Fibroblast of lung (primary cell): ENCODE measurements around the gene CDC42SE1. TPM values are rescaled to one million over a fixed set of nuclear protein-coding genes. Genes with fewer than 3 reads are reported as not detected.

Experiments
- DNase-seq, 2 donors: peaks; one replicate each; pipeline versions ENCODE4 v3.0.0 to v3.0.0-alpha.2; 2010; ENCODE audit warnings: low read depth in 2 of 2
- H2AFZ ChIP-seq: 2 replicates; pipeline ENCODE4 v1.5.1; 2012; ENCODE audit warnings: low read length, control low read depth, inconsistent platforms
- H3K27ac ChIP-seq: 2 replicates; pipeline ENCODE4 v1.5.1; 2011; ENCODE audit warnings: low read length, control low read depth; ENCODE audit not compliant: insufficient read depth
- H3K27me3 ChIP-seq: 2 replicates; pipeline ENCODE4 v1.5.1; 2011; ENCODE audit warnings: mild to moderate bottlenecking, low read length; ENCODE audit not compliant: control insufficient read depth, insufficient read depth
- H3K36me3 ChIP-seq: 2 replicates; pipeline ENCODE4 v1.5.1; 2011; ENCODE audit warnings: low read length; ENCODE audit not compliant: control insufficient read depth, insufficient read depth
- H3K4me1 ChIP-seq: 2 replicates; pipeline ENCODE4 v1.5.1; 2011; ENCODE audit warnings: low read length; ENCODE audit not compliant: control insufficient read depth, insufficient read depth; ENCODE audit errors: extremely low read depth
- H3K4me2 ChIP-seq: 2 replicates; pipeline ENCODE4 v1.5.1; 2011; ENCODE audit warnings: low read length, control low read depth; ENCODE audit not compliant: insufficient read depth; ENCODE audit errors: extremely low read depth
- H3K4me3 ChIP-seq, 4 experiments: fragments of 200-600 bp in 1 of 4; sonication (generic) in 1 of 4; replicated peaks in 1 of 4; 2 replicates each; pipeline ENCODE4 v1.5.1; 2011 to 2016; ENCODE audit warnings: low read length in 4 of 4, low read depth in 3 of 4, mild to moderate bottlenecking in 3 of 4, control low read depth in 2 of 4, inconsistent platforms in 1 of 4, mixed read lengths in 1 of 4; ENCODE audit not compliant: insufficient read depth in 1 of 4; ENCODE audit errors: control extremely low read depth in 1 of 4
- H3K79me2 ChIP-seq: 2 replicates; pipeline ENCODE4 v1.5.1; 2012; ENCODE audit warnings: mild to moderate bottlenecking, low read length, inconsistent platforms; ENCODE audit not compliant: control insufficient read depth, insufficient read depth
- H3K9ac ChIP-seq: 2 replicates; pipeline ENCODE4 v1.5.1; 2011; ENCODE audit warnings: mild to moderate bottlenecking, low read length, control low read depth; ENCODE audit not compliant: insufficient read depth
- H3K9me3 ChIP-seq: 2 replicates; pipeline ENCODE4 v1.5.1; 2012; ENCODE audit warnings: low read depth, low read length; ENCODE audit not compliant: control insufficient read depth, insufficient read depth
- H4K20me1 ChIP-seq: 2 replicates; pipeline ENCODE4 v1.5.1; 2011; ENCODE audit warnings: low read length; ENCODE audit not compliant: control insufficient read depth, insufficient read depth; ENCODE audit errors: extremely low read depth
- EZH2 ChIP-seq: IDR thresholded peaks from 2 replicates; pipeline ENCODE4 v1.5.1; 2012; ENCODE audit warnings: low read length, control low read depth, mild to moderate bottlenecking; ENCODE audit errors: missing control alignments
- polyA minus RNA-seq: library from RNA; depleted of rRNA, polyadenylated mRNA; stranded (reverse); fragments of >200 nt; gene quantifications from 2 replicates; pipeline ENCODE4 v1.2.3, GENCODE V29; 2011; ENCODE audit warnings: low replicate concordance
- polyA plus RNA-seq, 2 donors: library from polyadenylated mRNA; depleted of rRNA in 1 of 2; stranded (reverse) in 1 of 2; unstranded in 1 of 2; fragments of >200 nt; gene quantifications; 2 replicates each; pipeline ENCODE4 v1.2.1, GENCODE V29; 2011 to 2012; ENCODE audit warnings: missing spikeins in 1 of 2
- total RNA-seq: library from RNA; depleted of rRNA; stranded (reverse); fragments of >200 nt; gene quantifications from 2 replicates; pipeline ENCODE4 v1.2.1, GENCODE V29; 2014
- TF ChIP-seq, protein P1 (sequence below), 2 donors: IDR thresholded peaks in 1 of 2; conservative IDR thresholded peaks in 1 of 2; 1 replicate in 1 of 2; 2 replicates in 1 of 2; pipeline ENCODE4 v1.5.1; 2011 to 2012; ENCODE audit warnings: low read length in 2 of 2, control low read depth in 1 of 2, inconsistent platforms in 1 of 2, low read depth in 1 of 2, mild to moderate bottlenecking in 1 of 2

CDC42SE1 gene, protein sequence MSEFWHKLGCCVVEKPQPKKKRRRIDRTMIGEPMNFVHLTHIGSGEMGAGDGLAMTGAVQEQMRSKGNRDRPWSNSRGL
- total RNA-seq (29.8 and 36.5 TPM in 2 replicates), polyA plus RNA-seq (49.9 and 55.0 TPM in 2 replicates), polyA minus RNA-seq (31.8 and 41.3 TPM in 2 replicates)
- 37.3 and 41.6 TPM in 2 replicates for polyA plus RNA-seq (2012)

DNA sequence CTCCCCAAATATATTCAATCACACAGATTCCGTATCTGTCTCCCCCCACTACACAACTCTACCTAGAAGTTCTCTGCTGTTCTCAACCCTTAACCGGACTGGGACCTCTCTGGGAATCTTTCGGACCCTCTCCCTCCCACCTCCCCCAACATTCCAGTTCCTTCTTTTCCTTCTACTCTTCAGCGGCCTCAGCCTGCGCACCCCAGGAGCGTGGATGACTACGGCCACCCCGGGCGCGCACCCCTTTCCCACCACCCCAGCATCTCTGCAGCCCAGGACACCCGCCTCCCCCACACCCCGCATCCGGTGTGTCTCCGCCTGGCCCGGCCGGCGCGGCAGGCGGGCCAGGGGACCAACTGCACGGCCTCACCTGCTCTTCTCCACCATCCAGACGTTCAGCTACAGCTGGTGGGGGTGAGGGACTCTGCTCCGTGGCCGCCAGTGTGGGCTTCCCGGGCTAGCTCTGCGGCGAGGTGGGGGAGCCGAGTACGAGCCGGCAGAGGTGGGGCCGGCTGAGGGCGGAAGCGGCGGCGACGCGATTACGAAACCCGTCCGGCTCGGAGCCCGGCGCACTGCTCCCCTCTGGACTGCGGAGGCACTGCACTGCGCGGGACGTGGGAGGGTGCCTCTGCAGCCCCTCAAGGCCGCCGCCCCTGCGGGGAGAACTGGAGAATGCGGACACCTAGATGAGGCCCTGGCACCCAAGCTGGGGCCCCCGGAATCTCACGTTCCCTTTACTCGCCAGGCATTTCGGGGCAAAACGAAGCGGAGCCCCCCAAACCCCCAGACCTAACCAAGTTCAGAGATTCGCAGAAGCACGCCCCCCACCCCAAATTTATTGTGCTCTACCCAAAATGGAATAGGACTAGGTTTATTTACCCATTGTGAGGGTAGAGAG lies at the start of gene CDC42SE1:
Gene CDC42SE1 (minus strand): TSS at position 514 of the 898 bp plus-strand sequence. CDS start 3,892 bp downstream, outside the sequence.
- H3K27ac ChIP-seq = peak within 1 kb of the TSS; percentile 86
- peaks cover 52% of the 10 kb centered on the region for H3K79me2 ChIP-seq
- peak within 1 kb of the TSS; percentile 76 to 90 (median 82) for H3K4me3 ChIP-seq
- peaks cover 2% of the 10 kb centered on the region for H4K20me1 ChIP-seq
- H2AFZ ChIP-seq = peak within 1 kb of the TSS; percentile 72
- H3K4me1 ChIP-seq = peaks cover 15% of the 10 kb centered on the region
- DNase-seq = peak; percentile 77 to 83
- no peaks in the 10 kb centered on the region for H3K9me3 ChIP-seq
- H3K4me2 ChIP-seq = peak within 1 kb of the TSS; percentile 100
- no peaks in the 10 kb centered on the region for H3K27me3 ChIP-seq
- TF ChIP-seq, protein P1, sequence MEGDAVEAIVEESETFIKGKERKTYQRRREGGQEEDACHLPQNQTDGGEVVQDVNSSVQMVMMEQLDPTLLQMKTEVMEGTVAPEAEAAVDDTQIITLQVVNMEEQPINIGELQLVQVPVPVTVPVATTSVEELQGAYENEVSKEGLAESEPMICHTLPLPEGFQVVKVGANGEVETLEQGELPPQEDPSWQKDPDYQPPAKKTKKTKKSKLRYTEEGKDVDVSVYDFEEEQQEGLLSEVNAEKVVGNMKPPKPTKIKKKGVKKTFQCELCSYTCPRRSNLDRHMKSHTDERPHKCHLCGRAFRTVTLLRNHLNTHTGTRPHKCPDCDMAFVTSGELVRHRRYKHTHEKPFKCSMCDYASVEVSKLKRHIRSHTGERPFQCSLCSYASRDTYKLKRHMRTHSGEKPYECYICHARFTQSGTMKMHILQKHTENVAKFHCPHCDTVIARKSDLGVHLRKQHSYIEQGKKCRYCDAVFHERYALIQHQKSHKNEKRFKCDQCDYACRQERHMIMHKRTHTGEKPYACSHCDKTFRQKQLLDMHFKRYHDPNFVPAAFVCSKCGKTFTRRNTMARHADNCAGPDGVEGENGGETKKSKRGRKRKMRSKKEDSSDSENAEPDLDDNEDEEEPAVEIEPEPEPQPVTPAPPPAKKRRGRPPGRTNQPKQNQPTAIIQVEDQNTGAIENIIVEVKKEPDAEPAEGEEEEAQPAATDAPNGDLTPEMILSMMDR (conservative IDR thresholded peaks at IDR 0.05 in 1 of 2, IDR thresholded peaks at IDR 0.05 in 1 of 2; ENCODE audit: low read depth in 1 of 2, low read length in 2 of 2) = peak; percentile 64 to 69
- TF ChIP-seq EZH2 = no peak
- H3K36me3 ChIP-seq = peaks cover 15% of the 10 kb centered on the region
- H3K9ac ChIP-seq = peak within 1 kb of the TSS; percentile 97

DNA sequence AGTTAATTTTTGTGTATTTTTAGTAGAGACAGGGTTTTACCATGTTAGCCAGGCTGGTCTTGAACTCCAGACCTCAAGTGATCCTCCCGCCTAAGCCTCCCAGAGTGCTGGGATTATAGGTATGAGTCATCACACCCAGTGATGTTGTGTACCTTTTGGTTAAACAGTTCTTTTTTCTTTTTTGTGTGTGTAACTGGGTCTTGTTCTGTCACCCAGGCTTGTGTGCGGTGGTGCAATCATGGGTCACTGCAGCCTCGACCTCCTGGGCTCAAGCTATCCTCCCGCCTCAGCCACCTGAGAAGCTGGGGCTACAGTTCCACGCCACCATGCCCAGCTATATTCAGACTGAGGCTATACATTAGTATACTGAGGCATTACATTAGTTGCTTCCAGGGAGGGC lies 48.9 kb upstream of the CDC42SE1 start:
- peaks cover 3% of the 10 kb centered on the region for H3K4me1 ChIP-seq
- H3K27me3 ChIP-seq = no peaks in the 10 kb centered on the region
- H4K20me1 ChIP-seq = no peaks in the 10 kb centered on the region
- no peak overlapping the region for H2AFZ ChIP-seq
- no peak overlapping the region for H3K4me2 ChIP-seq
- TF ChIP-seq, protein P1 (conservative IDR thresholded peaks at IDR 0.05 in 1 of 2, IDR thresholded peaks at IDR 0.05 in 1 of 2; ENCODE audit: low read depth in 1 of 2, low read length in 2 of 2) = no peak
- no peak for TF ChIP-seq EZH2
- H3K9me3 ChIP-seq = no peaks in the 10 kb centered on the region
- H3K4me3 ChIP-seq = no peak overlapping the region
- no peaks in the 10 kb centered on the region for H3K79me2 ChIP-seq
- no peak overlapping the region for H3K27ac ChIP-seq
- no peaks in the 10 kb centered on the region for H3K36me3 ChIP-seq
- no peak for DNase-seq
- no peak overlapping the region for H3K9ac ChIP-seq

DNA sequence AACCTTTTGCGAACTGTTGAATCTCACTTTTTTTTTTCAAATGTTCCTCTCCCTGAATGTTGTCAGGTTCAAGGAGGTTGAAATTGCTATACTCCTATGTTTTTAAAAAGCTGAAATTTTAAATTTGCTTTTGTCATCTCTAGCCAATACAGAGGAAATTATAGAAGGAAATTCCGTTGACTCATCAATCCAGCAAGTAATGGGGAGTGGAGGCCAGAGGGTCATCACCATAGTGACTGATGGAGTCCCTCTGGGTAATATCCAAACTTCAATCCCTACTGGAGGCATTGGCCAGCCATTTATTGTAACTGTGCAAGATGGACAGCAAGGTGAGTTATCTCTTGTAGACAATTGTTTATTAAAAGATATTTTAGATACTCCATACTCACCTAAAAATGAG lies 47.5 kb upstream of the CDC42SE1 start:
- DNase-seq = peak; percentile 46 to 47

More for the DNA sequence above, 47.5 kb upstream of the CDC42SE1 start:
- Histone ChIP-seq H3K36me3 (no peaks in the 10 kb centered on the region), H3K4me3 (no peak overlapping the region), H2AFZ (no peak overlapping the region), H3K4me1 (peaks cover 3% of the 10 kb centered on the region), H3K27me3 (no peaks in the 10 kb centered on the region), H4K20me1 (no peaks in the 10 kb centered on the region), H3K79me2 (no peaks in the 10 kb centered on the region), H3K9me3 (no peaks in the 10 kb centered on the region), H3K9ac (no peak overlapping the region), H3K27ac (peak overlapping the region; percentile 4), H3K4me2 (no peak overlapping the region)
- TF ChIP-seq, protein P1 (conservative IDR thresholded peaks at IDR 0.05 in 1 of 2, IDR thresholded peaks at IDR 0.05 in 1 of 2; ENCODE audit: low read depth in 1 of 2, low read length in 2 of 2) = no peak
- TF ChIP-seq EZH2 = no peak
